ENCODE data around the gene RAB40C.

RAB40C gene

DNA sequence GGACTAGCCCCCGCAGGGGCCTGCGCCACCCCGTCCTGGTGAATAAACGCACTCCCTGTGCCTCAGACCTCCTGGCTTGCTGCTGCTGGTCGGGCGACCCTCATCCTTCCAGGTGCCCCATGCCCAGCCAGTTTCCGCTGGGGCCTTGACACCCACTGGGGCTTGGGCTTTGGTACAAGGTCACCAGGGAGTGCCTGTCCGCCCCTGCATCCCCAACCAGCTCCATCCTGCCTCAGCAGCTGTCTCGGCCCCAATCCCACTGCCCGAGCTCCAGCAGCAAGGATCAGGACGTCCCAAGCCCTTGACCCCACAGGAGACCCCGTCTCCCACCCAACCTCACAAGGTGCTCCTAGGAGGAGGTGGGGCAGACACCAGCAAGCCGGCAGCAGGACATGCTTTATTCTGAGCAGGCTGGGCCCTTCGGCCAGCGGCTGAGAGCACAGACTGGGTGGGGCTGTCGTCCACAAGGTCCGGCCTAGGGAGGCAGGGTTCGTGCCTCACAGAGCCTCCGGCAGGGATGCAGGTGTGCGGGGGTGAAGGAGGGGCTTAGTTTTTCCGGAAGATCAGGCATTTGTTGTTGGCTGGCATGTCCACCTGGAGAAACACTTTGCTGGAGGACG is 44.3 kb downstream of the RAB40C start:
- no peak for DNase-seq

DNA sequence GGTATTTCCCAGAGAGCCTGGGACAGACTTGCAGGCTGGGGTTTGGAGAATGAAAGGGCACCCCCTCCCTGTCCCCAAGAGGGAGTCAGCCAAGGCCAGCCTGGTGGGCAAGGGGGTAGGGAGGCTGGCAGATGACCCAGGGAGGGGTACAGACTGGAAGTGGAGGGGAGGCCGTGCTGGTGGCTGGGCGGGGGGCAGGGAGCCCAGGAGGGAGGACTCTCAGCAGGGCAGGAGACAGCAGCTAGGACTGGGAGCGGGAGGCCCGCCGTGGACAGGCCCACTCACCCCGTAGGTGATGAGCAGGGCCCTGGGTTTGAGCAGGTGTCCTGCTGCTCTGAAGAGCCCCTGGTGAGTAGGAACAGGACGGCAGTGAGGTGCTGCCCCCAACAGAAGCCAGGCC is 45.1 kb downstream of the RAB40C start:
- no peak for DNase-seq

DNA sequence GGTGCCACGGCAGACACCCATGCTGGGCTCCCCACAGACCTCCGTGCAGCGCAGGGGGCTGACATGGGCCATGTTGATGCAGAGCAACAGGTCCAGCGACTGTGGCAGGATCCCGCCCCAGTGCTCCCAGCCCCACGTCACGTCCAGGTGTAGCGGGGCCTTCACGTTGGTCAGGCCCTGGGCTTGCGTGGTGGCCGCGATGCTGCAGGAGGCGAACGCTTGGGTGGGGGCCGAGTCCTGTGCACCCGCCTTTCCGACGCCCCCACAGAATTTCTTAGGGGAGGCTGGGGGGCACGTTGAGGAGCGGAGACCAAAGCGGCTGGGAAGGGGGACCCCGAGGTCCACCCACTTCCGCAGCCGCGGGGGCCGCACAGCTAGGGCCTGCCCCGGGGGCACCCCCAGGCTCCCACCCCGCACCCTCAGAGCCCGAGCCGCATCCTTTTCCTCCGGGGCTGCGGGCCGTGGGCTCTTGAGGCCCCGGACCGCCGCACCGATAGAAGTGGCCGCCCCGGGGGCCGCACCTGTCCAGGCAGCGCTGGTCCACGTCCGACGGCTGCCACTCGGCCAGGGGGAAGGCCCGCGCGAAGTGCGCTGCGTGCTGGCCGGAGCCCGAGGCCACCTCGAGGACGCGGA is 45.8 kb downstream of the RAB40C start:
- DNase-seq = peak; percentile 40

DNA sequence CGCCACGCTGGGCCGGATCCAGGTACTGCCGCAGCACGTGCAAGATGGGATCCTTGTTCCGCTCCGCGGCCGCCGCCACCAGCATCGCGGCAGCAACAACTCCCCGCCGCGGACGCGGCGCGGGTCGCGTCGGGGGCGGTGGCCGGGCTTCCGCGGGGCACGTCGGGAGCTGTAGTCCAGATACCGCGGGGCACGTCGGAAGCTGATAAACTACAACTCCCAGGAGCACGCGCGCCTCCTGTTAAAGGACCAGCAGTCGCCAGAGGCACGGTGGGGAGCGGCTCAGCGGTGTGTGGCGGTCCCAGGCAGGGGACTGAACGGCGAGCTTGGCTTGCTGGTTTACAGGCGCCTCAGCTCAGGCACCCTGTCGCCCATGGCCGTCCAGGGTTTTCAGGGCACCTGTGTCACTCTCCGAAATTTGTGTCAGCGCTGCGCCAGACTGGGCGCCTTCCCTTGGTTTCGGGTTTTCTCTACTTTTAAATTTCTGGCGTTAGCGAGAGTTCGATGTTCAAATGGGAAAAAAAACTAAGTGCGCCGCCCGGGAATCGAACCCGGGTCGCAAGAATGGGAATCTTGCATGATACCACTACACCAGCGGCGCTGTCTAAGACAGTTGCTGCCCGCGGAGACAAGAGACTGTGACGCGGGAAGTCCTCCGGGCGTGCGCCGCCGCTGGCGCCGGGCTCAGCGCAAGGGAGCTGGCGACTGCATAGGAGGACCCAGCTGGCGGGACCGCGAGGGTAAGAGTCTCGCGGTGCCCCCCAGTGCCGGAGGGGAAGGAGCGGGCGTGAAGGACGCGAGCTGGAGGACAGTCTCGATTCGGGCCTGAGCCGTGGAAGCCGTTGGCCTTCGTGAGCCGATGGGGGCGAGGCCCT is 46.6 kb downstream of the RAB40C start, which contains the start of gene METTL26:
TSS of gene METTL26 (minus strand) at position 100 of the 875 bp plus-strand sequence. CDS start at position 85, 15 bp downstream.
- peak; percentile 95 for DNase-seq

DNA sequence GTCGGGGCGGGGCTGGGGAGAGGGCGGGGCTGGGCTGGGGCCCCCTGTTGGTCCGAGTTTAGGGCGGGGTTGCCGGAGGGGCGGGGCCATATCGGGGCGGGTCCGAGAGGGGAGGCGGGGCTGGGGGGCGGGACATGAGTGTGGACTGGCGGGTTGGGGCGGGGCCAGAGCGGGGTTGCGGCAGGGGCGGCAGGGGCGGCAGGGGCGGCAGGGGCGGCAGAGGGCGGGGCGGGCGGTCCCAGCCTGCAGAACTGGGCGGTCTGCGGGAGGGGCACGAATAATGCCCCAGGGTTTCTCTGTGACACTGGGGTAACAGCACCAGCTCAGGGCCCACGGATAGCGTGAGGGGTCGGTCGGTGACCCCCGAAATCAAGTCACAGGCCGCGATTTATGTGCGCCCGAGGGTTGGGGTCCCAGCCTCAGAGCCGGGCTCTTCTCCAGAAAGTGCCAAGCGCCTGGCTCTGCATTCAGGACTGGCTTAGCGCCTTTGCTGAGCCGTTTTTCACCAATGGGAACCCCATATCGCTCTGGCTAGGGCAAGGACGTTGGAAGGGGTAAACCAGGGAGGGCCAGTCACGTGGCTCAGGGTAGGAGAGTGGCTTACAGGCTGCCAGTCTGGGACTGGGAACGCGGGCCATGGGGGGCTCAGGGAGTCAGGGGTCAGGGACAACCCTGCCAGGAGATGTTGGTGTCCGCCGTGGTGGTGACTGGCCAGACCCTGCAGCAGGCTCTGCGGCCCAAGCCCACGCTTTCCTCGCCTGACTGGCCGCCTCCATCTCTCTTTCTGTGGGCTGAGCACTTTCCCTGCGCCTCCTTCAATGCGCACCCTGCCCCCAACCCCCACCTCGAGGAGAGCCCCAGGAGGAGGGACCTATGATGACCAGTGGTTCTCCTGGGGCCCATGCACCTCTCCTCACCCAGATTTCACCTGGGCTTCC is 47.5 kb downstream of the RAB40C start:
- peak; percentile 91 for DNase-seq

DNA sequence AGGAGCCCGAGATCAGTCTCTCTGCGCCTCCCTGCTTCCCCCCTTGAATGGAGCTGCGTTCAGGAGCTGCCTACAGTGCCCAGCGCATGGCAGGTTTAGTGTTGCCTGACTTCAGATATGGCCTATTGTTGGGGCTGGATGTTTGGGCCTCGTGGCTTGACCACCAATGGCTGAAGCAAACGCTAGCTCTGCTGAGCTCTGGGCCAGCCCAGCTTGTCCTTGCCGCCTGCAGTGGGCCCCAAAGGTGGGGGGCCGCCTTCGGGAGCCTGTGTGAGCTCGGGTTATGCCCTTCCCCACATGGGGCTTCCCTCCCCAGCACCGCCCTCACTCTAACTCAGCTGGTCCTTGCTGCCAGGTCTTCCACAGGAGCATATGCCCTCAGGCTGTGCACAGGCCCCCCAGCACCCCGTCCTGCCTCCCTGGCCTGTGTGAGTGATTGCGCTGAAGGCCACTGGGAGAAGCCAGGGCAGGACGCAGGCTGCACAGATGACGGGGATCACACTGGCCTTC is 48.2 kb downstream of the RAB40C start:
- no peak for DNase-seq

DNA sequence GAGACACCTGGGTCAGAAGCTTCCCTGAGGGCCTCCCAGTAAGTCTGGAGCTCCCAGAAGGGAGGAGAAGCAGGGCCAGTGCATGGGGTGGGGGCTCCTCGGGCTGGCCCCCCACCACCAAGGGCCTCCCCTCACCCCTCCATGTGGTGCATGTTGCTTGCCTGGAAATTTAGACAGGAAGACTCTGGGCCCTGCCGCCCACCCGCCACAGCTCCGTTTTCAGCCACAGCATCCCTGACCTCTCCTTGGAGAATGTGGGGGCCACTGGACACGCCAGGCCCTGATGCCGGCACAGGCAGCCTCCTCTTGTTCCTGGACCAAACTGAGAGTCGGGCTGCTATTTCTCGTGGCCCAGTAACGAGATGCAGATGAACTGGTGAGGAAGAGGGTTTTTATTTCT is 49.0 kb downstream of the RAB40C start:
- DNase-seq = no peak

DNA sequence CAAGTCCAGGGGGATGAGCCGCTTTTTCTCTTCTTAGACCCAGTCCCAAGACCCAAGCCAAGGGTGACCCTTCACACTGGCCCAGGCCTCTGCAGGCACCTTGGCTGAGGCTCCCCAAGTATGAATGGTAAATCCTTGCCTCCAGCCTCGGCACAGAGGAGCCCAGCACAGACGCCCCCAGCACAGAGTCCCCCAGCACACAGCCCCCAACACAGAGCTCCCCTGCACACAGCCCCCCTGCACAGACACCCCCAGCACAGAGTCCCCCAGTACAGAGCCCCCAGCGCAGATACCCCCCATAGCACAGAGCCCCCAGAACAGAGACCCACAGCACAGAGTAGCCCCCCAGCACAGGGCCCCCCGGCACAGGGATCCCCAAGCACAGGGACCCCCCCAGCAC is 50.7 kb downstream of the RAB40C start:
- no peak for DNase-seq

DNA sequence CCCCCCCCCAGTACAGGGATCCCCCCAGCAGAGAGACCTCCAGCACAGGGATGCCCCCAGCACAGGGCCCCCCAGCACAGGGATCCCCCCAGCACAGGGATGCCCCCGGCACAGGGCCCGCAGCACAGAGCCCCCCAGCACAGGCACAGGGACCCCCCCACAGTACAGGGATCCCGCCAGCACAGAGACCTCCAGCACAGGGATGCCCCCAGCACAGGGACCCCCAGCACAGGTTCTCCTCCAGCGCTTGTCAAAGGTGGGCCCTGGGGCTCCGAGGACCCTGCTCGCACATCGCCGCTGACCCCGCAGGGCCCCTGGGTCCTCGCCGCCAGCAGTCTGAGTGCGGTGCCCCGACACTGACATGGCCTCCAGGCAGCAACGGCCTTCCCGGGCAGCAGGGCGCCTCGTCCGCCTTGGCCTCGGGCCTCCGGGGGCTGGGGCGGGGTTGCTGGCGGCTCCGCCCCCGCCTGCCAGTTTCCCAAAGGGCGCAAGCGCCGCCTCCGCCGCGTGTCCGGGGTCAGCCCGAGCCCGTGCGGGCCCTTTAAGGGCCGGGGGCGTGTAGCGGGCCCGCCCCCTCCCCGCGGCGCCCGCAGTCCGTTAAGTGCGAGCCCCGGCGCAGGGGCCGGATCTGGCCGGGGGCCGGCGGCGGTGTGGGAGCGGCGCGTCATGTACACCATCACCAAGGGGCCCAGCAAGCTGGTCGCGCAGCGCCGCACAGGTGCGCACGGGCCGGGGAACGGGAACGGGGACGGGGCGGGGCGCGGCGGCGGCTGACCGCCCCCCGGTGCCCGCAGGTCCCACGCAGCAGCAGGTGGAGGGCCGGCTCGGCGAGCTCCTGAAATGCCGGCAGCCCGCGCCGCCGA is 51.7 kb downstream of the RAB40C start, which contains the start of gene MCRIP2:
TSS of gene MCRIP2 (plus strand) at position 503 of the 863 bp plus-strand sequence. CDS start at position 667, 164 bp downstream.
- peak; percentile 81 for DNase-seq

DNA sequence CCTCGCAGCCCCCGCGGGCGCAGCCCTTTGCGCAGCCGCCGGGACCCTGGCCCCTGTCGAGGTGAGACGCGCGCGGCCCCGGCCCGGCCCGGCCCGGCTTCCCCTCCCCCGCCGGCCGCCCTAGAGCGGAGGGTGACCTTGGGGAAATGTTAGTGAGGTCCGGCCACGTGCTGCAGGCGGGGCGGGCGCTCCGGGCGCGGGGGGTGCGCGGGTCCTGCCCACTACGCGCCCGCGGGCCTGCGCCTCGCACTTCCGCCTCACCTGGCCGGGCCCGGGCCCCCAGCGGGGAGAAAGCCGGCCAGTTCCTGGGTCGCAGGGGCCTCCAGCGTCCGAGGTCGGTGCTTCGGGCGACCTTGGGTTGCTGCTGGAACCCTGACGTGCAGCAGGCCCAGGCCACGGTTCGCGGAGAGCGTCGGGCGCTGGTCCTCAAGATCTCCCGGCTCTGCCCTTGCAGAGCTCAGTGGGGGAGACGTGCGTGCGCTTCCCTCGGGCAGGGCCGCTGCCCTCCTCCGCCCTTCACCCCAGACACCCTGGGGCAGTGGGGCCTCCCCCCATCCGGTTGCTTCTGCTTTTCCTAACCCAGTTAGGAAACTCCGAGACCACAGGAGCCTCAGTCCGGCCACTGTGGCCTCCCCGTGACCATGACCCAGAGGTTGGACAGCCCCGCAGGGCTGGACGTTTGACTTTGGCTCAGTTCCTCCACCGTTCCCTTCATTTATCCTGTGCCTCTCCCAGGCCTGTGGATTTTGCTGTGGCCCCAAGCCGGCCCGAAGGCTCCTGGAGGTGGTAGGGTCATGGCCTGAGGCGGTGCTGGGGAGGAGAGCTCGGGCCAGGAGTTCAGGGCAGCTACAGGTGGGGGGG is 52.6 kb downstream of the RAB40C start:
- DNase-seq = peak; percentile 49

DNA sequence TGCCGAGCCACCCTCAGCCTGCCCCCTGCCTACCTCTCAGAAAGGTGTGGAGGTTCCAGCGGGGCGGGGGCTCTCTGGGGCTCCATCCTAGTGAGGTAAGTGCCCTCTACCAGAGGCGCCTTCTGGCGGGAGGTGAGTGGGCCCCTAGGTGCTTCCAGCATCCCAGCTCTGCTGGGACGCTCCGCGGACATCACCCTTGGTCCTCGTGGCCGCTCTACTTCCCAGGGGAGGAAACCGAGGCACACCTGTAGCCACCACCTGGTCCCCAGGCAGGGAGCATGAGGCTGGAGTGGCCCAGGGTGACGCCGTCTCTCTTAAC is 53.1 kb downstream of the RAB40C start:
- DNase-seq = no peak

DNA sequence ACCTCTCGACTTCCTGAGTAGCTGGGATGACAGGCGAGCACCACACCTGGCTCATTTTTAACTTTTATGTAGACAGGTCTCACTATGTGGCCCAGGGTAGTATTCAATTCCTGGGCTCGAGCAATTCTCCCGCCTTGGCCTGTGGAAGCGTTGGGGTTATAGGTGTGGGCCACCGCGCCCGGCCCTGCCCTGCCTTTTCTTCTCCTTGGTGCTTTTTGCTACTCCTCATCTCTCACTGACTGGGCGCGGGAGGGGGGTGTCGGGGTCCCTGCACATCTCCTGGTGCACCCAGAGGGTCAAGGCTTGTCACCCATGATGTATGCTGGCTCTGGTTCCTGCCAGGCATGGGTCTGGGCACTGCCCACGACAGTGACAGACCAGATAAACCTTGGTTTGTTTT is 54.7 kb downstream of the RAB40C start:
- DNase-seq = no peak

DNA sequence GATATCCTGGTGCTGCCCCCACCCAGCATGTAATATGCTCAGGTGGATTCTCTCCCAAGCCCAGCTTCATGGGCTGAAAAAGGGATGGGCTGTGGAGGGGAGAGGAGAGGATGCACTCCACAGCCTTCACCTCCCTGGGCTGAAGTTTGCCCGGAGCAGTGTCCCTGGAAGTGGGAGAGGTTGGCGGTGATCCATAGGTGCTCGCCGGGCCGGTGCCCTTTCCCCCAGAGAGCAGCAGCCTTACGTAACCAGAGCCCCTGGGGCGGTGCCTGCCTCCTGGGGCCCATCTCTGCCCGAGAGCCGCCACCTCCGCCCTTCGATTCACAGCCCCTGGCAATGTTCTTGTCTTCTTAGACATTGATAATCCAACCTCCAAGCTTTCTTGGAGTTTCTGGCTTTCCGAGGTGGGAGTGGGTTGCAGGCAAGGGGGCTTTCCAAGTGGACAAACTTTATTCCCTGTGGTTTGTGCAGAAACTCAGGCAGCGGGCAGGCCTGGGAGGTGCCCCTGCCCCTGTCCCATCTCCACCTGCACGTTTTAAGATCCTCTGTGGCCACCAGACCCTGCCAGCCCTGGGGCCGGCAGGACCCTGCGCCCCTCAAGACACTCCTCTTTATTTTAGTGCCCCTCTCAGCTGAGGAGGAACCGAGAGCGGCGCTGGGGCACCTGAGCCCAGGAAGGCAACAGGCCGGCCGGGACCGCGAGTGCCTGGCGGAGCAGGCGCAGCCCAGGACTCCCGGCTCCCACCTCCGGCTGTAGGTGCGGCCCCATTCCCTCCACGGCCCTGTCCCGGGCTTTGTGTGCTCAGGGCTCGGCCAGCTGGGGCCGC is 56.2 kb downstream of the RAB40C start:
- DNase-seq = no peak

DNA sequence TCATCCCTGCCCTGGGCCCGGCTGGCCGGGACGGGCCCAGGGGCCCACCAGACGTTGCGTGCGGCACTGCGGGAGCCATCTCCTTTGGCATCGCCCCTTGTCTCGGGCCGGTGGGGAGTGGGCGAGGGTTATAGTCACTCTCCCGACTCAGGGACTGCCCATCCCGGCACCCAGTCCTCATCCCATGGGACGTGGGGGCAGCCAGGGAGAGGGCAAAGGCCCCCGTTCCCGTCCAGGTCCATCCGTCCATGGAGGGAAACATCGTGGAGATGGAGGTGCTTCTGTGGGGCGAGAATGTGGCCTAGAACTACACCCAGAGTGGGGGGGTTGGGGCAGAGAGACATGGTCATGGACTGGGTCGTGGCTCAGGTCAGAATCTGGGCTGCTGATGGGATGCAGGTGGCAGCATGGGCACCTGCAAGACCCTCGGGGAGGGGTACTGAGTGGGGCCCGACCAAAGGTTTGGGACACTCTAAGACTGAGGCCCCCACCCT is 56.9 kb downstream of the RAB40C start:
- no peak for DNase-seq

DNA sequence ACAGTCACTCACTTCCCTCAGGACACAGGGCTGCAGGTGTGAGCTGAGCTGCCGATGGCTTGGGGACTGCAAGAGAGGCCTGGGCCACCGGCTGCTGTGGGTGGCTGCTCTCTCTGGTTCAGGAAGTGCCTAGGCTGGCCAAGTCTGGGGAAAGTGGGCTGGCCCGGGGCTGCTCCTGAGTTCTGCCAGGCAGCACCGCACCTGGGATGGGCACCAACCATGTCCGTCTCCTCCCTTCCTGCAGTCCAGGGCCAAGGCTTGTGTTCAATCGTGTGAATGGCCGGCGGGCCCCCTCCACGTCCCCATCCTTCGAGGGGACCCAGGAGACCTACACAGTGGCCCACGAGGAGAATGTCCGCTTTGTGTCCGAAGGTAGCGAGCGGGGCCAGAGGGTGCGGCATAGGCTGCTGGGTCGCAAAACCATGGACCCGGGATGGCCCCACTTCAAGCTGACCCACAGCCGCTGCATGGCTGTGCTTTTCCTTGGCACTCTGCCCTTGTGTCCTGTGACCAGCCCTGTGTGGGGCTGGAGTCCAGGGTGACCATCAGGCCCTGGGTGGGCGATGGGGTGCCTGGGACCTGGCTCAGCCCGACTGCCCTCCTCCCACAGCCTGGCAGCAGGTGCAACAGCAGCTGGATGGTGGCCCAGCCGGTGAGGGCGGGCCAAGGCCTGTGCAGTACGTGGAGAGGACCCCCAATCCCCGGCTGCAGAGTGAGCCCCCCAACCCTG is 57.5 kb downstream of the RAB40C start:
- DNase-seq = no peak

DNA sequence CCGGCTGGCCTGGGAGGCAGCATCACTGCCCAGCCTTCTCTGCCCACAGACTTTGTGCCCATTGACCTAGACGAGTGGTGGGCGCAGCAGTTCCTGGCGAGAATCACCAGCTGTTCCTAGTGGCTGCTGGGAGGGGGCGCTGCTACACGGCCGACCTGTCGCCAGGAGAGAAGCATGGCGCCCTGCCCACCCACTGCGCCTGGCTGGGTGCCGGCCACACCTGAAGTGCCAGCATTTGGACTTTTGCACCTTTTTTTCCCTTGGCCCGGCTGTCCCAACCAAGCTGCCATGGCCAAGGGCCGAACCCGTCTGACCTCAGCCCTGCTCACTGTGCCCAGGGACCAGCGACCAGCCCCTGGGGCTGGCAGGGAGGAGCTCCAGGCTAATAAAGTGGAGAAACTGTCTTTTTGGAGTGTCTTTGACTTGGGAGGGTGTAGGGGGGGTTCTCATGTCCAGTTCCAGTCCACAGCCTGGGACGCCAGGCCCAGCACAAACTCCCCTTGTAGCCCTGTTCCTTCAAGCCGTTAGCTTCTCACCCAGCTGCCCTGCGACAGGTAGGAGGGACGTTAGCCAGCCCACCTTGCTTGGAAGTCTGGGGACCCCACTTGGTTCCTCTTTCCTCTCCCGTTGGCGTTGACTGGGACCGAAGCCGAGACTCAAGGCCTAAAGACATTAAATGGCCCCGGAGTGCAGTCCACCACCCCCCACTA is 58.4 kb downstream of the RAB40C start:
- DNase-seq = peak; percentile 72

DNA sequence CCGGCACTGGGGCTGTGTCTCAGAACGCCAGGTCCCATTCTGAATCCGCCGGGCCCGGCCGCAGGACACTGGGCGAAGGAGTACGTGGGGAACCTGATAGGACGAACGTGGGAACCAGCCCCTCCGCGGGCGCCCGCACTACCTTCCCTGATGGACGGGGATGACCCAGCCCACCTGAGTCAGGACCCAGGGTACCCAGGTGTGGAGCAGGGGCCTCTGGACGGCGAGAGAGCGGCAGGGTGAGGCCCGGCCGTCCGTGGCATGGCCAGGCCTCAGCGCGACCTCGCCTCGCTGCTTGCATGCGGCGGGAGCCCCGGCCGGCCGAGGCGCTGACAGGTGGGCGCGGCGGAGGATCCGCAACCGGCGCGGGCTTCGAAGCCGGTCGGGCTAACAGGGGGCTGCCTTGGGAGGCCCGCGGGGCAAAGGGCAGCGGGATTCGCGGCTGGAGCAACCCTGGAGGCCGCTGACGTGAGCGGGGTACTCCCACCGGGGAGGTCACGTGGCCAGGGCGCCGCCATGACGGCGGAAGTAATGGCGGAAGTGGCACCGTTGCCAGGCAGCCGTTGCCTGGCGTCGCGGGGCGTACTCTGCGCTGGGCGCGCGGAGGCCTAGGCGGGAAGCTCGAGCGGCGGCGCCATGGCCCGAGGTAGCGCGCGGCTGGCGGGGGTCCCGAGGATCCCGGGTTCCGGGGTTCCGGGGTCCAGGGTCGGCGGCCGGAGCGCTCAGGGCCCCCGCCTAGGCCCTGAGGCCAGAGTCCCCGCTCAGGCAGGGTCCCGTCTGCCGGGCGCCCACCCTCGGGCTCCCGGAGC is 59.1 kb downstream of the RAB40C start, which contains the start of gene WDR90:
TSS of gene WDR90 (plus strand) at position 585 of the 809 bp plus-strand sequence. CDS start at position 637, 52 bp downstream.
- DNase-seq = peak; percentile 96
